ENCODE data around the gene ALOX12. TPM values are rescaled to one million over a fixed set of nuclear protein-coding genes. Genes with fewer than 3 reads are reported as not detected.

Gene ALOX12
- polyA plus RNA-seq, 1 of the 3 experiments (the other 2 are of a cell fraction), result not detected

DNA sequence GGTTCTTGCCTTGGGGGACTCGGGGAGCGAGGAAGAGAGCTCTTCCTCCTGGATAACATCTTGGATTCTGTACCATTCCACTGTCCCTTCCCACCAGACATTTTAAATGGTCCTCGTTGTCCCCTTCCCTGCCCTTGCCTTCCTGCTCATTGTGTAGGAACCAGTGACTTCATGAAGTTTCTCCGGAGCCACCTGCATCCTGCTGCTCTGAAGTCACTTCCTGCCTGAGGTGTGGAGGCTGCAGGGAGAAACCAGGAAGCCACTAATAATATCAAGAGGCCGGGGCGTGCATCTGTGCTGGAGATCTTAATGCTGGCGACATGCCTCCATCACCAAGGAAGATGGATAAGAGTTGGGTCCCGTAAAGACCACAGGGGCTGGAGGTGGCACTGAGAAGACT lies 33.8 kb downstream of the ALOX12 start:
- Histone ChIP-seq H3F3A (replicated peaks; ENCODE audit: insufficient read depth) (peaks cover 4% of the 10 kb centered on the region), H2AFZ (ENCODE audit: low read depth) (no peak overlapping the region), H3K9ac (no peak overlapping the region), H3K9me2 (no peaks in the 10 kb centered on the region), H3K27me3 (ENCODE audit: insufficient read depth) (no peaks in the 10 kb centered on the region), H3K9me3 (no peaks in the 10 kb centered on the region), H3K36me3 (replicated peaks in 1 of 2; ENCODE audit: control insufficient read depth in 1 of 2, insufficient read depth in 2 of 2, low read length in 1 of 2) (no peaks in the 10 kb centered on the region), H3K79me2 (ENCODE audit: insufficient read depth) (no peaks in the 10 kb centered on the region), H3K4me2 (no peak overlapping the region), H3K4me1 (ENCODE audit: control insufficient read depth in 1 of 2, insufficient read depth in 2 of 2, low read depth in 1 of 2, low read length in 1 of 2) (no peaks in the 10 kb centered on the region), H3K27ac (ENCODE audit: low read depth in 2 of 2, low read length in 1 of 2) (no peak overlapping the region), H3K4me3 (ENCODE audit: low read depth in 2 of 2, low read length in 1 of 2) (no peak overlapping the region), H4K20me1 (ENCODE audit: insufficient read depth) (no peaks in the 10 kb centered on the region)
- ChIA-PET CTCF (interaction anchor here (2.2 kb wide), 1 partner anchor 8 kb away, joined by 9 read pairs; no protein-coding TSS in a partner anchor), POLR2A (no interaction called here)
- WGBS (ENCODE audit: low lambda C conversion rate), result 86% methylated on average over 8 of the region's 8 CpGs
- TF ChIP-seq, protein P1, sequence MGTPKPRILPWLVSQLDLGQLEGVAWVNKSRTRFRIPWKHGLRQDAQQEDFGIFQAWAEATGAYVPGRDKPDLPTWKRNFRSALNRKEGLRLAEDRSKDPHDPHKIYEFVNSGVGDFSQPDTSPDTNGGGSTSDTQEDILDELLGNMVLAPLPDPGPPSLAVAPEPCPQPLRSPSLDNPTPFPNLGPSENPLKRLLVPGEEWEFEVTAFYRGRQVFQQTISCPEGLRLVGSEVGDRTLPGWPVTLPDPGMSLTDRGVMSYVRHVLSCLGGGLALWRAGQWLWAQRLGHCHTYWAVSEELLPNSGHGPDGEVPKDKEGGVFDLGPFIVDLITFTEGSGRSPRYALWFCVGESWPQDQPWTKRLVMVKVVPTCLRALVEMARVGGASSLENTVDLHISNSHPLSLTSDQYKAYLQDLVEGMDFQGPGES (IDR thresholded peaks at IDR 0.05; ENCODE audit: low read depth, low read length), result no peak
- no peak for TF ChIP-seq EZH2phosphoT487 (IDR thresholded peaks at IDR 0.05; ENCODE audit: borderline replicate concordance, low read depth)
- TF ChIP-seq MEF2A (IDR thresholded peaks at IDR 0.05; ENCODE audit: borderline replicate concordance, low read depth), result no peak
- TF ChIP-seq RFX5 (IDR thresholded peaks at IDR 0.05; ENCODE audit: low read length), result no peak
- no peak for TF ChIP-seq RAD21 (IDR thresholded peaks at IDR 0.05; ENCODE audit: low read length)
- no peak for TF ChIP-seq SMC3 (IDR thresholded peaks at IDR 0.05; ENCODE audit: low read depth, low read length)
- TF ChIP-seq EP300 (IDR thresholded peaks at IDR 0.05; ENCODE audit: borderline replicate concordance in 1 of 2, low read depth in 1 of 2, low read length in 1 of 2), result no peak
- TF ChIP-seq, protein P2, sequence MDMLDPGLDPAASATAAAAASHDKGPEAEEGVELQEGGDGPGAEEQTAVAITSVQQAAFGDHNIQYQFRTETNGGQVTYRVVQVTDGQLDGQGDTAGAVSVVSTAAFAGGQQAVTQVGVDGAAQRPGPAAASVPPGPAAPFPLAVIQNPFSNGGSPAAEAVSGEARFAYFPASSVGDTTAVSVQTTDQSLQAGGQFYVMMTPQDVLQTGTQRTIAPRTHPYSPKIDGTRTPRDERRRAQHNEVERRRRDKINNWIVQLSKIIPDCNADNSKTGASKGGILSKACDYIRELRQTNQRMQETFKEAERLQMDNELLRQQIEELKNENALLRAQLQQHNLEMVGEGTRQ (IDR thresholded peaks at IDR 0.05; ENCODE audit: borderline replicate concordance, low read depth, low read length), result no peak
- TF ChIP-seq, protein P3, sequence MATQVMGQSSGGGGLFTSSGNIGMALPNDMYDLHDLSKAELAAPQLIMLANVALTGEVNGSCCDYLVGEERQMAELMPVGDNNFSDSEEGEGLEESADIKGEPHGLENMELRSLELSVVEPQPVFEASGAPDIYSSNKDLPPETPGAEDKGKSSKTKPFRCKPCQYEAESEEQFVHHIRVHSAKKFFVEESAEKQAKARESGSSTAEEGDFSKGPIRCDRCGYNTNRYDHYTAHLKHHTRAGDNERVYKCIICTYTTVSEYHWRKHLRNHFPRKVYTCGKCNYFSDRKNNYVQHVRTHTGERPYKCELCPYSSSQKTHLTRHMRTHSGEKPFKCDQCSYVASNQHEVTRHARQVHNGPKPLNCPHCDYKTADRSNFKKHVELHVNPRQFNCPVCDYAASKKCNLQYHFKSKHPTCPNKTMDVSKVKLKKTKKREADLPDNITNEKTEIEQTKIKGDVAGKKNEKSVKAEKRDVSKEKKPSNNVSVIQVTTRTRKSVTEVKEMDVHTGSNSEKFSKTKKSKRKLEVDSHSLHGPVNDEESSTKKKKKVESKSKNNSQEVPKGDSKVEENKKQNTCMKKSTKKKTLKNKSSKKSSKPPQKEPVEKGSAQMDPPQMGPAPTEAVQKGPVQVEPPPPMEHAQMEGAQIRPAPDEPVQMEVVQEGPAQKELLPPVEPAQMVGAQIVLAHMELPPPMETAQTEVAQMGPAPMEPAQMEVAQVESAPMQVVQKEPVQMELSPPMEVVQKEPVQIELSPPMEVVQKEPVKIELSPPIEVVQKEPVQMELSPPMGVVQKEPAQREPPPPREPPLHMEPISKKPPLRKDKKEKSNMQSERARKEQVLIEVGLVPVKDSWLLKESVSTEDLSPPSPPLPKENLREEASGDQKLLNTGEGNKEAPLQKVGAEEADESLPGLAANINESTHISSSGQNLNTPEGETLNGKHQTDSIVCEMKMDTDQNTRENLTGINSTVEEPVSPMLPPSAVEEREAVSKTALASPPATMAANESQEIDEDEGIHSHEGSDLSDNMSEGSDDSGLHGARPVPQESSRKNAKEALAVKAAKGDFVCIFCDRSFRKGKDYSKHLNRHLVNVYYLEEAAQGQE (IDR thresholded peaks at IDR 0.05; ENCODE audit: low read depth, low read length), result no peak
- TF ChIP-seq, protein P4, sequence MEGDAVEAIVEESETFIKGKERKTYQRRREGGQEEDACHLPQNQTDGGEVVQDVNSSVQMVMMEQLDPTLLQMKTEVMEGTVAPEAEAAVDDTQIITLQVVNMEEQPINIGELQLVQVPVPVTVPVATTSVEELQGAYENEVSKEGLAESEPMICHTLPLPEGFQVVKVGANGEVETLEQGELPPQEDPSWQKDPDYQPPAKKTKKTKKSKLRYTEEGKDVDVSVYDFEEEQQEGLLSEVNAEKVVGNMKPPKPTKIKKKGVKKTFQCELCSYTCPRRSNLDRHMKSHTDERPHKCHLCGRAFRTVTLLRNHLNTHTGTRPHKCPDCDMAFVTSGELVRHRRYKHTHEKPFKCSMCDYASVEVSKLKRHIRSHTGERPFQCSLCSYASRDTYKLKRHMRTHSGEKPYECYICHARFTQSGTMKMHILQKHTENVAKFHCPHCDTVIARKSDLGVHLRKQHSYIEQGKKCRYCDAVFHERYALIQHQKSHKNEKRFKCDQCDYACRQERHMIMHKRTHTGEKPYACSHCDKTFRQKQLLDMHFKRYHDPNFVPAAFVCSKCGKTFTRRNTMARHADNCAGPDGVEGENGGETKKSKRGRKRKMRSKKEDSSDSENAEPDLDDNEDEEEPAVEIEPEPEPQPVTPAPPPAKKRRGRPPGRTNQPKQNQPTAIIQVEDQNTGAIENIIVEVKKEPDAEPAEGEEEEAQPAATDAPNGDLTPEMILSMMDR (IDR thresholded peaks at IDR 0.05), result no peak
- no peak for TF ChIP-seq GATA2 (CRISPR knock-in tag; IDR thresholded peaks at IDR 0.05)
- TF ChIP-seq GABPA (IDR thresholded peaks at IDR 0.05; ENCODE audit: low read depth), result no peak
- TF ChIP-seq, protein P5, sequence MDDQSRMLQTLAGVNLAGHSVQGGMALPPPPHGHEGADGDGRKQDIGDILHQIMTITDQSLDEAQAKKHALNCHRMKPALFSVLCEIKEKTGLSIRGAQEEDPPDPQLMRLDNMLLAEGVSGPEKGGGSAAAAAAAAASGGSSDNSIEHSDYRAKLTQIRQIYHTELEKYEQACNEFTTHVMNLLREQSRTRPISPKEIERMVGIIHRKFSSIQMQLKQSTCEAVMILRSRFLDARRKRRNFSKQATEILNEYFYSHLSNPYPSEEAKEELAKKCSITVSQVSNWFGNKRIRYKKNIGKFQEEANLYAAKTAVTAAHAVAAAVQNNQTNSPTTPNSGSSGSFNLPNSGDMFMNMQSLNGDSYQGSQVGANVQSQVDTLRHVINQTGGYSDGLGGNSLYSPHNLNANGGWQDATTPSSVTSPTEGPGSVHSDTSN (IDR thresholded peaks at IDR 0.05), result no peak
- no peak for TF ChIP-seq TCF12 (IDR thresholded peaks at IDR 0.05)
- no peak for TF ChIP-seq ELF1 (IDR thresholded peaks at IDR 0.05)
- TF ChIP-seq, protein P6, sequence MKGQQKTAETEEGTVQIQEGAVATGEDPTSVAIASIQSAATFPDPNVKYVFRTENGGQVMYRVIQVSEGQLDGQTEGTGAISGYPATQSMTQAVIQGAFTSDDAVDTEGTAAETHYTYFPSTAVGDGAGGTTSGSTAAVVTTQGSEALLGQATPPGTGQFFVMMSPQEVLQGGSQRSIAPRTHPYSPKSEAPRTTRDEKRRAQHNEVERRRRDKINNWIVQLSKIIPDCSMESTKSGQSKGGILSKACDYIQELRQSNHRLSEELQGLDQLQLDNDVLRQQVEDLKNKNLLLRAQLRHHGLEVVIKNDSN (IDR thresholded peaks at IDR 0.05; ENCODE audit: borderline replicate concordance, low read depth), result no peak
- TF ChIP-seq CHD2 (IDR thresholded peaks at IDR 0.05; ENCODE audit: low read length, partially characterized antibody), result no peak
- no peak for DNase-seq
